AG10803 (cell line): ENCODE measurements around the gene XRCC4.

Experiments used
- DNase-seq: peaks from one replicate; pipeline ENCODE4 v3.0.0; 2010; ENCODE audit warnings: low read depth
- H3K4me3 ChIP-seq: 2 replicates; pipeline ENCODE4 v1.5.1; 2011; ENCODE audit warnings: mild to moderate bottlenecking, low read length, control low read depth
- CTCF ChIP-seq: conservative IDR thresholded peaks from 2 replicates; pipeline ENCODE4 v1.5.1; 2011; ENCODE audit warnings: mild to moderate bottlenecking, low read length, control low read depth, inconsistent platforms

Gene XRCC4

DNA sequence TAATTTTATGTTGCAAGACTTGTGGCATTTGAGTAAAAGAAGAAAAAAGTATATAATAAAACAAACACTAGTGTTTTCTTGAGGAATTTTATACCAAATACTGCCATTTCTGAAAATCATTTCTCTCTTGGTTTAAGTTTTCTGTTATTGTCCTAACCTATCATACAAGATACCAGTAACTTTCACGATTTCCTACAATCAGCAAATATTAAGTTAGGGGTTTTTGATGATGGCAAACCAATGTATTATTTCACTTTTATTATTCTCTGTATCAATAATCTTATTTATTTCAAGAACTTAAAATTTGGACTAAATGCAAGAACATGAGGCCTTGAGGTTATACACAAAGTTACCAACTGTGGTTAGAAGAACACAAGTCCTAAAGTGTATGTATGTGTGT lies 285.2 kb downstream of the XRCC4 start:
- no peak for TF ChIP-seq CTCF
- no peak overlapping the region for H3K4me3 ChIP-seq

DNA sequence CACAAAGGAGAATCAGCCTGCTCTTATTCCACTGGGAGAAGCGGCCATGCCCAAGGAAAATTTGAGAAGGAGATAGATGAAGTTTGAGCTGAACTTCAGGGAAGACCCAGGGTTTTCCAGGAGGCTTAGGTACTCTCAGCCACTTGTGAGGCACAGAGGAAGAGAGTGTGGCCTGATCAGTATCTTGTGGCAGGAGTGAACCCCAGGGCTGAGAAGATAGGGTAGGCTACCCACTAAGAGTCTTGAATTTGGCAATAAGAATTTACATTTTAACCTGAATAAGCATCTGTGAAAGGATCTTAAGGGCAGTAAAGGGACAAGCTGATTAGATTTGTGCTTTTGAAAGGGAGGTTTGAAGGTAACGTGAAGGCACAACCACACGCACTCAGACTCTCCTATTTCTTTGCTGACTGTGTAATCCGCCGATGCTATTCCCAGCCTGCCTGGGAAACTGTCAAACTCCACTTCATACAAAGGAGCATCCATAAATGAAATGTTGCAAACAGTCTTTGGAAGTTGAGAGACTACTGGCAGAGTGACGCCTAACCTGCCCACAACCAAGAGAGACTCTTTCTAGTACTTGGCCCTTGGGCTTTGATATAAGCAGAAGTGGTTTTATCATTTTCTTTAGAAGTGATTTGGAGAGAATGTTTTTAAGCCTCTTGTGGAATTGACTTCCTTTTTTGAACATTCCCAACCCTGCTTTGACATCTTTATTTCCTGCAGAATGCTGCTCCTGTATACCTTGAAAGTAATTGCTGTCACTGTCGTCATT lies 286.0 kb downstream of the XRCC4 start:
- DNase-seq, result no peak
- no peak overlapping the region for H3K4me3 ChIP-seq

More for the DNA sequence above, 285.2 kb downstream of the XRCC4 start:
- no peak for DNase-seq

DNA sequence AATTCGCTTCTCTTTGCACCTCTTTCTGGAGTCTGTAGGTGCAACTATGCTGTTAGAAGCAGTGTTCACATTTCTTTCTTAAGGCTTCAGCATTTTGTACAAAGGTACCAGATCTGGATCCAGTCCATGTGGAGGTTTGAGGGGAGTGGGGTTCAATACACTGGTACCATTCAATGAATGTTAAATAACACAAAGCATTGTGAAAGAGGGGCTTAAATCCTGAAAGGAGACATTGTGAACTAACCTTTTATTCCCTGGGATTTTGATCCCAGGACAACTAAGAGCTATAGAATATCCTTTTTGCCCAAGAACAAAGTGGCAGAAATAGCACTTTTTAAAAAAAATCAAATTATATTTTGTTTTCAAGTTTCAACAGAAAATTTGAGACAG lies 286.5 kb downstream of the XRCC4 start:
- DNase-seq, result no peak
- no peak overlapping the region for H3K4me3 ChIP-seq
- no peak for TF ChIP-seq CTCF

More for the DNA sequence above, 286.0 kb downstream of the XRCC4 start:
- no peak for TF ChIP-seq CTCF

DNA sequence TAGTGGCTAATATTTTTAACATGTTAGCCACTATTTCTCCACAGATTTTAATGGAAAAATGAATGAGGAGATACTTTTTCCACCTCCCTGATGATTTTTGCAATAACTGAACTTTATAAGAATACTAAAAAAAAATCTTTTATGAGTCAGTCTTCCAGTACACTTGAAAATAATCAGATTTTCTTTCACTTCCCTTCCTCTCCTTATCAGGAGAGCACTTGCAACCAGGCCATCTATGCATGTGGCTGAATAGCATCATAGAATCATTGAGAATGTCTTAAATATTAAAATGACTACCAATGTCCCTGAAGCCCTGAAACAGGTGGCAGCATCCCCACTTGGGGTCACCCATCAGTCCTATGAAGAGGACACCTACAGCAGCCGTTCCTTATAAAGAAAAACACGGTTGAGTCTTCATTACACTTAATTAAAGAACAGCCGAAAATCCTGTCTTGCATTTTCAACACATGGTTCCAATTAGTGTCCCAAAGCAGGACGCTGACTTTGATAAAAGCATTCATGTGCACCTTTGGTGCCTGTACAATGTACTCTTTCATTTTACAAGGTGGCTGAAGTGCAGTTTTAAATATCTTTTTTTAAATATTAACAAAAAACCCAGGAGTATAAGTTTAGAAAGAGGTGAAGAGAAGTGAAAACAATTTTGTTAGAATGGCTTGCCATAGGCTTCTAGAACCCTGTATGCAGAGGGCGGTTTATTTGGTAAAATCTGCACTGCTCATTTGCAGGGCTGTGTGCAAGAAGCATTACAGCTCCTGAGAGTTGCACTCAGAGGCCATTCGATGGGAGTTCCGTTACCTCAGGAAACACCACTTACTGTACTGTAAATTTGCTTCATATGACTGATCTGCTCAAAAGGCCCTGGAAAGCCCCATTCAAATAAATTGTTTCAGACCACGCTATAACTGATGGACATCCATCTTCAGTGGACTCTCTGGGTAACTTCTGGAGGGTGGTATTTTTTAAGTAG lies 287.3 kb downstream of the XRCC4 start:
- no peak for DNase-seq
- H3K4me3 ChIP-seq, result no peak overlapping the region
- TF ChIP-seq CTCF, result no peak

- peak; percentile 71 for DNase-seq
- H3K4me3 ChIP-seq, result no peak overlapping the region
- no peak for TF ChIP-seq CTCF
Observed at GRCh38 chr5:83368319-83368718, 291.0 kb downstream of the XRCC4 start.

- H3K4me3 ChIP-seq, result no peak overlapping the region
- peak; percentile 57 for DNase-seq
- no peak for TF ChIP-seq CTCF
Observed at GRCh38 chr5:83368835-83369234, 291.5 kb downstream of the XRCC4 start.
